MV-4-11 (cell line): ENCODE data around the gene FYB2.
A peak's percentile ranks its signal among the peaks of the same experiment; 100 is the strongest.

Experiments used
- DNase-seq: peaks from one replicate; lab custom pipeline; 2025; lab: John Stamatoyannopoulos, UW

FYB2 gene

DNA sequence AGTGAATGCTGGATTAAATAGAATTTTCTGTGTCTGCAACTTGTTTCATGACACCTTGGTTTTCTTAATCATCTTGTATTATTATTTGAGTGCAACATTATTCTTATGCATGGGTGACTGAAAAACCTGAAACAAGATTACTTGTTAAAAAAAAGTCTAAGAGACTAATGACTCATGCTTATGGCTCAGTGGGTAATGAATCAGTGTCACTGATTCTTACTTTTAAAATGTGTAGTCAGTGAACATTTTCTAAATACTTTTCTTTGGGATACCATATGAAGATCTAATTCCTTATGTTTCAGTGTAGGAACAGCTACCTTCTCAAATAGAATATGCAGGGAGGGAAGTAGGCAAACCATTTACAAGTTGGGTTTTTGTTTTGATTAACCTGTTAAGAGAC lies 108.6 kb downstream of the FYB2 start:
- DNase-seq, result no peak

DNA sequence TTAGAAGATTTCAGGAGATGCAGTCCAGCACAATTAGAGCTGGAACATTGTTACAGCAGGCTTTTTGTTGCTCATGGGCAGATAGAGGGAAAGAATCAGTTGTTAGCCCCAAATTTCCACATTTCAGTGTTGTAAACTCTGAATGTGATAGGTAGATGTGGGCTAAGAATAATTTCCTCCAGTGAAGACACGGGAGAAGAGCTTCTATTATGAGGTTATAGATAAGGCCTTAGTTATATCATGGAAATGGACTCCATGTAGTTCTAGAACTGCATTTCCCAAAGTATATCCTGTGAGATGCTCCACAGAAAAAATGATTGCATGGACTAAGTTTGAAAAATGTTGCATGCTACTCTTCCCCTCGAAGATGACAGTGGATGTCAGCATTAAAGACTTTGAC lies 109.2 kb downstream of the FYB2 start:
- no peak for DNase-seq

GRCh38 chr1:56709269-56709880 lies 109.8 kb downstream of the FYB2 start:
- peak; percentile 23 for DNase-seq

DNA sequence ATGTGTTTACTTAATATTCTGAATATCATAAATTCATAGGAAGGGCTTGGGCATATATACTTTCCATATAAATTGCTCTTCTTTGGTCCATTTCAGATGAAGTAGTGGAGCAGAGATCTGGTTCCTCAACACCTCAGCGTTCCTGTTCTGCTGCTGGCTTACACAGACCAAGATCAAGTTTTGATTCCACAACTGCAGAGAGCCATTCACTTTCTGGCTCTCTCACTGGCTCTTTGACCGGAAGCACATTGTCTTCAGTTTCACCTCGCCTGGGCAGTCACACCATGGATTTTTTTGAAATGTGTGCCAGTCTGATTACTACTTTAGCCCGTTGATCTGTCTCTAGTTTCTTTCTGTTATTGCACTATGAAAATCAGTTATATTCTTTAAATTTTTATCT lies 111.8 kb downstream of the FYB2 start:
- no peak for DNase-seq

DNA sequence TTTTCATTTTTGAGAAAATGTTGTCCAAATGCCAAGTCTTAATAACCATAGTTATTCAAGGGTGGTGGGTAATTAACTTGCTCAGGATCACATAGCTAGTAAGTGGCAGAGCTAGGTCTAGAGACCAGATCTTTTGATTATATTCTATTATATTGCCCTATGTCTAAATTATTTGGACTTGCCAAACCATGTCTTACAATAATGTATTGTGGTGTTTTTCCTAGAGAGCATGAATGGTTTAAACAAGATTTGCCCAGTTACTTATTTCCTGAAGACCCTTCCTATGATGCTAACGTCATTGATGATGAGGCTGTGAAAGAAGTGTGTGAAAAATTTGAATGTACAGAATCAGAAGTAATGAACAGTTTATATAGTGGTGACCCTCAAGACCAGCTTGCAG lies 115.5 kb downstream of the FYB2 start:
- no peak for DNase-seq

- no peak for DNase-seq
Measured at GRCh38 chr1:56696663-56697062, 122.5 kb downstream of the FYB2 start.

- DNase-seq, result no peak
Measured at GRCh38 chr1:56688522-56689026, 130.6 kb downstream of the FYB2 start.

DNA sequence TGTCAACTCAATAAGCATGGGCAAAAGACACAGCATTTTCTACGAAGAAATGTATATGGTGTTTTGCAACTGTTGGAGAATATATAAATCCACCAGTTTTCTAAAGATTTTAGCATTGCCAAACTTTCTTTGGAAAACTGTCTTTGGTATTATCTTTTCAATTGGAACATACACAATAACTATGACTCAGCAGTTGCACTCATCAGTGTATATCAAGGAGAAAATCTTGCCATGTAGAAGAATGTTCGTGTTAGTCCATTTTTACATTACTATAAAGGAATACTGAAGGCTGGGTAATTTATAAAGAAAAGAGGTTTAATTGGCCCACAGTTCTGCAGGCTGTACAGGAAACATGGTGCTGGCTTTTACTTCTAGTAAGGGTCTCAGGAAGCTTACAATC lies 133.0 kb downstream of the FYB2 start:
- no peak for DNase-seq

GRCh38 chr1:56683569-56683968 lies 135.6 kb downstream of the FYB2 start:
- DNase-seq, result no peak

DNA sequence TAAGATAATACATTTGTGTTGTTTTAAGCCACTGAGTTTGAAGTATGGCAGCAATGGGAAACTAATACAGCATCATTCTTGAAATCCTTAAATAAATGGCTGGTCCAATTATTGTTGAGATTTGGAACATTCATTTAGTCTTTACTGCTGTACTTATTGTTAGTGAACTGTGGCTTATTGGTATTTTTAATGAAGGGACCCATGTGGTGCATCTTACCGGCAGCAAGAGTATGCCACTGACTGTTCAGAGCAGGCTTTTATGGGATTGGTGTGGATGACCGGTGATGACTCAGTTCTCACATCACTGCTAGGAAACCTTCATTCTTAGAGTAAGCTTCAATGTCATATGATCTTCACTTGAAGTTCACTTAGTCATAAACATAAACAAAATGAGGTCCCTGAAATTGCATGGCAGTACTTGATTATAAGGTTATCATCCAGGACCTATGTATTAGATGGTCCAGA lies 142.6 kb downstream of the FYB2 start:
- no peak for DNase-seq

GRCh38 chr1:56675763-56676162 lies 143.4 kb downstream of the FYB2 start:
- no peak for DNase-seq

DNA sequence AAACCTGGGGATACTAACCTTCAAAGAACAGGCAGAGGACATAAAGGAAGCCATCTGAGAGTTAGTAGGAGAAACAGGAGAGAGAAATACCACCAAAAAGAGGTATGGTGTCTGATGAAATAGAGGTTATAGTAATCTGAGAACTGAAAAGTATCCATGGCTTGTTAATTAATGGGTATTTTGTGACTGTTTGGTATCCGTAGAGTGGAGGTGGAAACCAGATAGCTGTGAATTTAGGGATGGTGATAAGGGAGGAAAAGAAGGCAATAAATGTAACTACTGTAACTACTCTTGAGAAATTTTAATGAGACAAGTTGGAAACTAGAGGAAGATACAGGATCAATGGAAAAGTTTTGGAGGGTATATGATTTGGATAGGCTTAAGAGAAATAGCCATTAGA lies 146.6 kb downstream of the FYB2 start:
- no peak for DNase-seq

- DNase-seq, result no peak
Measured at GRCh38 chr1:56671542-56671941, 147.7 kb downstream of the FYB2 start.

DNA sequence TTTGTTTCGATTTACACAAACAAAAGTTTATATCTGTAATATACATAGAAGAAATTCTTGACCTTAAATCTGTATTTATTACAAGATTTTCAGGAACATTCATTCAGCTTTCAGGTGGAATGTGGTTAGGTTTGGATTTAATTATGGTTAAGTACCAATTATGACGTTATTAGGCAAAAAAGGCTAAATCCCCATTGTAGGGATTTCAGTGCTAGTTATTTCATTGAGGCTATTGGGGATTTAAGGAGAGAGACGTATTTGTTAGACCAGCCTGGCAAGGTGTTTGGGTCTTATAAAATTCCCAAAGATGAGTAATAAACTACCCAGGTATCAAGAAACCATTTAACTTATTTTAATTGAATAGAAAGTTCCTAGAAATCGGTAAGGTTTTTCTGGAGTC lies 148.1 kb downstream of the FYB2 start:
- no peak for DNase-seq

GRCh38 chr1:56670350-56670749 lies 148.9 kb downstream of the FYB2 start:
- DNase-seq, result no peak
